ENCODE results near the gene CCDC178. TPM values are rescaled to one million over a fixed set of nuclear protein-coding genes. Genes with fewer than 3 reads are reported as not detected.

Gene CCDC178
- total and polyA plus RNA-seq, 10 donors, result 4.0 to 17.4 (median 8.0) TPM

DNA sequence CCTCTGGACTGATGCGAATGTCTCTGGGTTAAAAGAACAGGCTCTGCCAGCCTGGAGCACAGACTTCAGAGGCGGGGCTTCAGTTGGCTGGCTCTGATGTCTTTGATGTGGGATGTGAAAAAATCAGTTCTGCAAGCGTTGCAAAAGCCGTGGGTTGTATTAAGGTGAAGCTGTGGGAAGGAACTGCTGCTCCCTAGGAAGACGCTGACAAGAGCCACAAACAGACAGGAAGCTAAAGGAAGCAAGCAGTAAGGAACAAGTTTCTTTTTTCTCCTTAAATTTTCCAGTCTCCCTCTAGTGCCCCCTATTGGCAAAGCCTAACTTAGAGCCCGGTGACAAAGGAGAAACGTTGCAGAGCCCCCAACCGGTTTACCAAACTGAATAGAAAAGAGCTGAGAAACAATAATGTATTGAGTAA lies 239.0 kb downstream of the CCDC178 start:
- Histone ChIP-seq H3K4me3 (peak overlapping the region in 1 of 8 donors; percentile 32), H3K27me3 (replicated peaks in 1 of 7) (no peaks in the 10 kb centered on the region), H3K36me3 (no peaks in the 10 kb centered on the region), H3K27ac (peak overlapping the region in 2 of 8 donors; percentile 42 to 64), H3K9me3 (no peaks in the 10 kb centered on the region), H3K4me1 (peaks cover 0 to 2% (median 0%) of the 10 kb centered on the region in 6 donors)
- DNase-seq, result no peak
- intact Hi-C loops (cut with DNase I; ENCODE audit: low total_unique reads), result no loop called here
- TF ChIP-seq, protein P1, sequence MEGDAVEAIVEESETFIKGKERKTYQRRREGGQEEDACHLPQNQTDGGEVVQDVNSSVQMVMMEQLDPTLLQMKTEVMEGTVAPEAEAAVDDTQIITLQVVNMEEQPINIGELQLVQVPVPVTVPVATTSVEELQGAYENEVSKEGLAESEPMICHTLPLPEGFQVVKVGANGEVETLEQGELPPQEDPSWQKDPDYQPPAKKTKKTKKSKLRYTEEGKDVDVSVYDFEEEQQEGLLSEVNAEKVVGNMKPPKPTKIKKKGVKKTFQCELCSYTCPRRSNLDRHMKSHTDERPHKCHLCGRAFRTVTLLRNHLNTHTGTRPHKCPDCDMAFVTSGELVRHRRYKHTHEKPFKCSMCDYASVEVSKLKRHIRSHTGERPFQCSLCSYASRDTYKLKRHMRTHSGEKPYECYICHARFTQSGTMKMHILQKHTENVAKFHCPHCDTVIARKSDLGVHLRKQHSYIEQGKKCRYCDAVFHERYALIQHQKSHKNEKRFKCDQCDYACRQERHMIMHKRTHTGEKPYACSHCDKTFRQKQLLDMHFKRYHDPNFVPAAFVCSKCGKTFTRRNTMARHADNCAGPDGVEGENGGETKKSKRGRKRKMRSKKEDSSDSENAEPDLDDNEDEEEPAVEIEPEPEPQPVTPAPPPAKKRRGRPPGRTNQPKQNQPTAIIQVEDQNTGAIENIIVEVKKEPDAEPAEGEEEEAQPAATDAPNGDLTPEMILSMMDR (IDR thresholded peaks at IDR 0.05 in 8 of 11, conservative IDR thresholded peaks at IDR 0.05 in 3 of 11), result peak in 8 of 11 experiments; percentile 27 to 56 (median 44)
- no peak for TF ChIP-seq POLR2AphosphoS5 (IDR thresholded peaks at IDR 0.05)
- 8 to 13% (median 8%) methylated on average over 8 of the region's 8 CpGs for WGBS, 5 donors

DNA sequence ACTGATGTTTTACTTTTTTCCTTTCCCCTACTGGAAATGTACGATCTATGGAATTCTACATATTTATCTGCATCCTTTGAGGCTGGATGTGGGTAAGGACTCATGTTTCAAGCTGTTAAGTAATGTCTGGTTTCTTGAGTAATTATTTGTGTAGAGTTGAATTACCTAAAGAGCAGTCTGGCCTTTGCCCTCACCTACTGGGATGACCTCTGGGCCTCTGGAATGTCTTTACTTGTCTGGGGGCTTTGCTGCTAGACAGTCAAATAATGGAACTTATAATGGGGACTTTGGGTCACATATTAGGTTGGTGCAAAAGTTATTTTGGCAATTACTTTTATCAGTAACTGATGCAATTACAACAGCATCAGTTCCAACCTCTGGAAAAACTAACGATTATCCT lies 244.7 kb downstream of the CCDC178 start:
- intact Hi-C loops (cut with DNase I; ENCODE audit: low total_unique reads), result no loop called here
- Histone ChIP-seq H3K36me3 (no peaks in the 10 kb centered on the region), H3K27ac (no peak overlapping the region), H3K4me3 (no peak overlapping the region), H3K27me3 (replicated peaks in 1 of 7) (no peaks in the 10 kb centered on the region), H3K4me1 (no peaks in the 10 kb centered on the region), H3K9me3 (no peaks in the 10 kb centered on the region)
- TF ChIP-seq, protein P1 (IDR thresholded peaks at IDR 0.05 in 8 of 11, conservative IDR thresholded peaks at IDR 0.05 in 3 of 11), result no peak
- TF ChIP-seq POLR2AphosphoS5 (IDR thresholded peaks at IDR 0.05) (no peak), POLR2A (IDR thresholded peaks at IDR 0.05) (no peak)
- DNase-seq, result no peak
- WGBS, 5 donors, result 58 to 83% (median 71%) methylated on average over 2 of the region's 2 CpGs

DNA sequence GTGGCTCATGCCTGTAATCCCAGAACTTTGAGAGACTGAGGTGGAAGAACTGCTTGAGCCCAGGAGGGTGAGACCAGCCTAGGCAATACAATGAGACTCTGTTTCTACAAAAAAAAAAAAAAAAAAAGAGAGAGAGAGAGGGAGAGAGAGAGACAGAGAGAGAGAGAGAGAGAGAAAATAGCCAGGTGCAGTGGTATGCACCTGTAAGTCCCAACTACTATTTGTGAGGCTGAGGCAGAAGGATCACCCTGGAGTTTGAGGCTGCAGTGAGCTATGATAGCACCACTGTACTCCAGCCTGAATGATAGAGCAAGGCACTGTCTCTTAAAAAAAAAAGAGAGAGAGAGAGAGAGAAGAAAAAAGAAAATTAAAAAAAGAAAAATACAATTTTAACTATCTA lies 245.7 kb downstream of the CCDC178 start:
- Histone ChIP-seq H3K27ac (no peak overlapping the region), H3K27me3 (replicated peaks in 1 of 7) (no peaks in the 10 kb centered on the region), H3K9me3 (no peaks in the 10 kb centered on the region), H3K4me1 (no peaks in the 10 kb centered on the region), H3K36me3 (no peaks in the 10 kb centered on the region), H3K4me3 (no peak overlapping the region)
- intact Hi-C loops (cut with DNase I; ENCODE audit: low total_unique reads), result no loop called here
- no peak for TF ChIP-seq POLR2AphosphoS5 (IDR thresholded peaks at IDR 0.05)
- no peak for TF ChIP-seq POLR2A (IDR thresholded peaks at IDR 0.05)
- TF ChIP-seq, protein P1 (IDR thresholded peaks at IDR 0.05 in 8 of 11, conservative IDR thresholded peaks at IDR 0.05 in 3 of 11), result no peak
- DNase-seq, result no peak

DNA sequence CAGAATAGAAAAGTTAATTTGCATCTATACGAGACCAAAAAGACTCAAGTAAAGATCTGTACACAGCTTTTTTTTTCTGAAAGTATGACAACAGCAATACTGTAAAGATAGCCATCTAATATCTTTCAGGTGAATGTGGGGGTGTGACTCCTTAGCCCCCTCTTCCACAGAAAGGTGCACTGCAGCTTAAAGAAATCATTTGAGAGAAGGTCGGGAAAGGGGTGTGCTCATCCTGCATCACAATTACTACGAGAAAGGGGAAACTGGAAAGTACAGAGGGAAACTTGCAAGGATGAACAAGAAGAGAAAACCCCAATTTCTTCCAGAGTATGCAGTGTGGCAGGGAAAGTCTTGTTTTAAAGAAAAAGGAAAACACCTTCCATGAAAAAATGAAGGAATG lies 255.6 kb downstream of the CCDC178 start:
- H3K27me3 ChIP-seq (replicated peaks in 1 of 7), result no peaks in the 10 kb centered on the region
- no peak overlapping the region for H3K27ac ChIP-seq
- TF ChIP-seq POLR2A (IDR thresholded peaks at IDR 0.05), result no peak
- TF ChIP-seq, protein P1 (IDR thresholded peaks at IDR 0.05 in 8 of 11, conservative IDR thresholded peaks at IDR 0.05 in 3 of 11), result peak in 2 of 11 experiments; percentile 10 to 11
- no peak for DNase-seq
- H3K9me3 ChIP-seq, result no peaks in the 10 kb centered on the region
- intact Hi-C loops (cut with DNase I; ENCODE audit: low total_unique reads), result no loop called here
- no peaks in the 10 kb centered on the region for H3K36me3 ChIP-seq
- no peak overlapping the region for H3K4me3 ChIP-seq
- H3K4me1 ChIP-seq, result no peaks in the 10 kb centered on the region
- WGBS, 5 donors, result 39 to 76% (median 53%) methylated on average over 3 of the region's 3 CpGs
